H1 (cell line): ENCODE data around the gene TNNT3. TPM values are rescaled to one million over a fixed set of nuclear protein-coding genes. Genes with fewer than 3 reads are reported as not detected.
A peak's percentile ranks its signal among the peaks of the same experiment; 100 is the strongest.

Experiments
- ATF3 ChIP-seq: IDR thresholded peaks from 2 replicates; pipeline ENCODE4 v1.6.1; 2011; ENCODE audit warnings: low read depth, mild to moderate bottlenecking, low read length; ENCODE audit not compliant: insufficient read depth
- BRCA1 ChIP-seq: IDR thresholded peaks from 2 replicates; pipeline ENCODE4 v1.6.1; 2012; ENCODE audit warnings: low read depth, low read length, improper control_type of control experiment
- CHD7 ChIP-seq: fragments of 300-600 bp; sonication (generic); IDR thresholded peaks from 2 replicates; pipeline ENCODE4 v1.7.1; 2012; ENCODE audit warnings: low read length, moderate library complexity, mild to moderate bottlenecking, inconsistent platforms; ENCODE audit not compliant: insufficient replicate concordance
- KDM1A ChIP-seq: fragments of 200-600, 300-600 bp; sonication (generic); IDR thresholded peaks from 2 replicates; pipeline ENCODE4 v1.7.1; 2016; ENCODE audit warnings: mild to moderate bottlenecking, low read length, borderline replicate concordance
- NANOG ChIP-seq: IDR thresholded peaks from 2 replicates; pipeline ENCODE4 v1.6.1; 2011; ENCODE audit warnings: low read length, low read depth, mild to moderate bottlenecking, inconsistent platforms; ENCODE audit not compliant: insufficient read depth, poor library complexity, severe bottlenecking
- PHF8 ChIP-seq: fragments of 200-600 bp; sonication (generic); conservative IDR thresholded peaks from 2 replicates; pipeline ENCODE4 v1.7.1; 2012; ENCODE audit warnings: low read depth, mild to moderate bottlenecking, inconsistent platforms, low read length, moderate library complexity
- TAF7 ChIP-seq: optimal IDR thresholded peaks from 2 replicates; pipeline ENCODE3; 2011; ENCODE audit warnings: low read depth, mild to moderate bottlenecking, inconsistent platforms, low read length, moderate library complexity, borderline replicate concordance
- YY1 ChIP-seq: IDR thresholded peaks from 2 replicates; pipeline ENCODE4 v1.6.1; 2011; ENCODE audit warnings: low read depth, mild to moderate bottlenecking, low read length
- polyA plus RNA-seq, 7 experiments: library from polyadenylated mRNA; depleted of rRNA in 3 of 7; stranded (reverse) in 5 of 7; unstranded in 2 of 7; fragments of >200 nt in 5 of 7; fragments of 200-250 nt in 2 of 7; gene quantifications; 1 replicate in 5 of 7; 2 replicates in 1 of 7; 4 replicates in 1 of 7; pipeline versions ENCODE4 v1.2.1 to v1.2.3, GENCODE V29; 2011 to 2013; ENCODE audit warnings: missing spikeins in 2 of 7, mixed read lengths in 2 of 7
- total RNA-seq: library from RNA; stranded (reverse); fragmentation: NEBNext Ultra II Directional; extraction: Animal tissue kit (Norgen Biotek cat#: 25700); gene quantifications from 2 replicates; pipeline ENCODE4 v1.2.1, GENCODE V29; 2021

TNNT3 gene
- total and polyA plus RNA-seq, 2 of the 8 experiments (the other 6 are each of a cell fraction or from before 2014, with no cell fraction given): not detected

- TF ChIP-seq PHF8 (no peak), KDM1A (no peak), BRCA1 (no peak), YY1 (peak; percentile 30; the same call in 1 of the 2 replicates), NANOG (no peak), CHD7 (no peak), ATF3 (no peak), TAF7 (no peak)
Observed at GRCh38 chr11:1882265-1883238, 37.0 kb upstream of the TNNT3 start (continued).
